ENCODE results near the gene TBC1D1.

The TBC1D1 gene

DNA sequence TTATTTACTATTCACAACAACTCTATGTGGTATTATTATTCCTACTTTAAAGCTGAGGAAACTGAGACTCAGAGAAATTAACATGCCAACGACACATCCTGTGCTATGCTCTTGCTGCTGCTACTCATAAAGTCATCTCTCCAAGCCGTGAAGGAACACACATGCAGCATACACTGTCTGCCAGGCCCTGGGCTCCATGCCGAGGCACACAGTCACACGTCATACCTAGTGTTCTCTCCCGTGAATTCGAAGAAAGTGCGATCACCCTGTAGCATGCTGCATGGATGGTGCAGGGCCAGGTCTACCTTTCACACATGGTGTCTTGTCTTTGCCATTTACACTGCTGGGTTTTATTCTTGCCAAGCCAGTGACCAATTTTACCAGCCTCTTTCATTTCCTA lies 34.1 kb downstream of the TBC1D1 start:
- ATAC-seq: no peak
- TF ChIP-seq RARB (CRISPR knock-in tag; IDR thresholded peaks at IDR 0.05): no peak
- no peak for TF ChIP-seq SNAI2 (CRISPR knock-in tag; IDR thresholded peaks at IDR 0.05)
- TF ChIP-seq OSR1 (CRISPR knock-in tag; IDR thresholded peaks at IDR 0.05): no peak
- TF ChIP-seq TCF4 (CRISPR knock-in tag; IDR thresholded peaks at IDR 0.05; ENCODE audit: borderline replicate concordance): no peak
- TF ChIP-seq ESRRG (CRISPR knock-in tag; IDR thresholded peaks at IDR 0.05): no peak
- TF ChIP-seq POU6F1 (CRISPR knock-in tag; IDR thresholded peaks at IDR 0.05; ENCODE audit: borderline replicate concordance, low read depth): no peak
- no peak for TF ChIP-seq ZNF70 (CRISPR knock-in tag; IDR thresholded peaks at IDR 0.05)
- TF ChIP-seq TOX (CRISPR knock-in tag; IDR thresholded peaks at IDR 0.05; ENCODE audit: borderline replicate concordance): no peak
- TF ChIP-seq ZC3H10 (CRISPR knock-in tag; IDR thresholded peaks at IDR 0.05): no peak
- TF ChIP-seq PPARA (CRISPR knock-in tag; IDR thresholded peaks at IDR 0.05; ENCODE audit: borderline replicate concordance): no peak
- TF ChIP-seq GLIS3 (CRISPR knock-in tag; IDR thresholded peaks at IDR 0.05): no peak

GRCh38 chr4:37927434-37927833 lies 36.5 kb downstream of the TBC1D1 start:
- no peak for TF ChIP-seq ARNTL (CRISPR knock-in tag; IDR thresholded peaks at IDR 0.05; ENCODE audit: borderline replicate concordance, low read depth)
- TF ChIP-seq TOX (CRISPR knock-in tag; IDR thresholded peaks at IDR 0.05; ENCODE audit: borderline replicate concordance): no peak
- TF ChIP-seq, protein P1, sequence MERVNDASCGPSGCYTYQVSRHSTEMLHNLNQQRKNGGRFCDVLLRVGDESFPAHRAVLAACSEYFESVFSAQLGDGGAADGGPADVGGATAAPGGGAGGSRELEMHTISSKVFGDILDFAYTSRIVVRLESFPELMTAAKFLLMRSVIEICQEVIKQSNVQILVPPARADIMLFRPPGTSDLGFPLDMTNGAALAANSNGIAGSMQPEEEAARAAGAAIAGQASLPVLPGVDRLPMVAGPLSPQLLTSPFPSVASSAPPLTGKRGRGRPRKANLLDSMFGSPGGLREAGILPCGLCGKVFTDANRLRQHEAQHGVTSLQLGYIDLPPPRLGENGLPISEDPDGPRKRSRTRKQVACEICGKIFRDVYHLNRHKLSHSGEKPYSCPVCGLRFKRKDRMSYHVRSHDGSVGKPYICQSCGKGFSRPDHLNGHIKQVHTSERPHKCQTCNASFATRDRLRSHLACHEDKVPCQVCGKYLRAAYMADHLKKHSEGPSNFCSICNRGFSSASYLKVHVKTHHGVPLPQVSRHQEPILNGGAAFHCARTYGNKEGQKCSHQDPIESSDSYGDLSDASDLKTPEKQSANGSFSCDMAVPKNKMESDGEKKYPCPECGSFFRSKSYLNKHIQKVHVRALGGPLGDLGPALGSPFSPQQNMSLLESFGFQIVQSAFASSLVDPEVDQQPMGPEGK (CRISPR knock-in tag; IDR thresholded peaks at IDR 0.05; ENCODE audit: borderline replicate concordance): no peak
- TF ChIP-seq RARB (CRISPR knock-in tag; IDR thresholded peaks at IDR 0.05): no peak
- no peak for TF ChIP-seq ZNF8 (CRISPR knock-in tag; IDR thresholded peaks at IDR 0.05)
- no peak for ATAC-seq

DNA sequence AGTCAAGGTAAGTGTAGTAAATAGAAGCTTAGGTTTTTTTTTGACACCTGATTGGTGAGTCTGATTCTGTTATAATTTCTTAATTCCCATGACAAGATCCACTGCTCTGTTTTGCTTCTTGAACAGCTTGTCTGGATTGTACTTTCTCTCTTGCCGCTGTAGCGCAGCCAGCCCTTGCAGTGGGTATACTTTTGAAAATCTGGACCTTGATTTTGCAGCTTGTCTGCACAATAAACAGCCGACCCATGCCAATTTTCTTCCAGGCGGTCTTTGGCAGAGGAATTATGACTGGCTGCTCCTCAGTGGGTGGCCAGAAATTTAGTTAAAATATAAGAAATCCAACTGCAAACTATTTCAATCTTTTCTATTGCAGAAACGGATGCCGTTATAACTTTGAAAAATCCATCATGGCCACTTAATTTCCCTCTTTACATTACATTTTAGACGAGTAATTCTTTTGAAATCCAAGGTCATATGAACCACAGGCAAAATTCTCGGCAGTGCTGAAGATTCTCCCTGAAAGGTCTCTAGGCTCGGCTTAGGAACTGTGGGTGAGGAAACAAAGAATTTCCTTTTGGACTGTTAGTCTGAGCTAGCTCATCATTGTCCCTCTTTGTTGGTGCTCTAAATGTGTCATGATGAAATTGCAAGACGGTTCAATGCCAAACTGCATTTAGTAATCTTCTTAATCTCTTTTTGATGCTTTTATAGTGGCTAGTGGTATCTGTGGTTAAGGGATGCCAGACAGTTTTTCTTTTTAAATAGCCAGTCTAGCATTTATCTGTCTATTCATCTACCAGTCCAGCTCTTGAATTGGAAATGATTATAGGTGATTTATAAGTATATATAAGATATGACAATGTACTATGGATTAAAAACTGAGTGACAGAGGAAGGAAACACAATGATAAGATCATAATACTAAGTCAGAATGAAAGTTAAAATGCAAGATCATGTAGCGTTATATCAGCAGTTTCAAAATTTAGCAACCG lies 37.8 kb downstream of the TBC1D1 start:
- no peak for TF ChIP-seq PPARA (CRISPR knock-in tag; IDR thresholded peaks at IDR 0.05; ENCODE audit: borderline replicate concordance)
- TF ChIP-seq ZNF8 (CRISPR knock-in tag; IDR thresholded peaks at IDR 0.05): no peak
- peak; percentile 95 for TF ChIP-seq ISL1 (CRISPR knock-in tag; IDR thresholded peaks at IDR 0.05)
- TF ChIP-seq, protein P2, sequence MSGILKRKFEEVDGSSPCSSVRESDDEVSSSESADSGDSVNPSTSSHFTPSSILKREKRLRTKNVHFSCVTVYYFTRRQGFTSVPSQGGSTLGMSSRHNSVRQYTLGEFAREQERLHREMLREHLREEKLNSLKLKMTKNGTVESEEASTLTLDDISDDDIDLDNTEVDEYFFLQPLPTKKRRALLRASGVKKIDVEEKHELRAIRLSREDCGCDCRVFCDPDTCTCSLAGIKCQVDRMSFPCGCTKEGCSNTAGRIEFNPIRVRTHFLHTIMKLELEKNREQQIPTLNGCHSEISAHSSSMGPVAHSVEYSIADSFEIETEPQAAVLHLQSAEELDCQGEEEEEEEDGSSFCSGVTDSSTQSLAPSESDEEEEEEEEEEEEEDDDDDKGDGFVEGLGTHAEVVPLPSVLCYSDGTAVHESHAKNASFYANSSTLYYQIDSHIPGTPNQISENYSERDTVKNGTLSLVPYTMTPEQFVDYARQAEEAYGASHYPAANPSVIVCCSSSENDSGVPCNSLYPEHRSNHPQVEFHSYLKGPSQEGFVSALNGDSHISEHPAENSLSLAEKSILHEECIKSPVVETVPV (CRISPR knock-in tag; IDR thresholded peaks at IDR 0.05): no peak
- peak; percentile 40; the same call in 1 of the 2 replicates for TF ChIP-seq TCF4 (CRISPR knock-in tag; IDR thresholded peaks at IDR 0.05; ENCODE audit: borderline replicate concordance)
- peak; percentile 56 for ATAC-seq

GRCh38 chr4:37934096-37934495 lies 43.2 kb downstream of the TBC1D1 start:
- TF ChIP-seq, protein P2 (CRISPR knock-in tag; IDR thresholded peaks at IDR 0.05): no peak
- TF ChIP-seq SNAI2 (CRISPR knock-in tag; IDR thresholded peaks at IDR 0.05): no peak
- TF ChIP-seq ZFP3 (CRISPR knock-in tag; IDR thresholded peaks at IDR 0.05): no peak
- TF ChIP-seq ISL1 (CRISPR knock-in tag; IDR thresholded peaks at IDR 0.05): no peak
- TF ChIP-seq ZNF70 (CRISPR knock-in tag; IDR thresholded peaks at IDR 0.05): no peak
- ATAC-seq: no peak

GRCh38 chr4:37934609-37935008 lies 43.7 kb downstream of the TBC1D1 start:
- ATAC-seq: no peak
- TF ChIP-seq POU6F1 (CRISPR knock-in tag; IDR thresholded peaks at IDR 0.05; ENCODE audit: borderline replicate concordance, low read depth) (no peak), ZNF565 (CRISPR knock-in tag; conservative IDR thresholded peaks at IDR 0.05; ENCODE audit: low read depth) (no peak), ZC3H10 (CRISPR knock-in tag; IDR thresholded peaks at IDR 0.05) (no peak), OSR1 (CRISPR knock-in tag; IDR thresholded peaks at IDR 0.05) (no peak), TOX (CRISPR knock-in tag; IDR thresholded peaks at IDR 0.05; ENCODE audit: borderline replicate concordance) (no peak)
- TF ChIP-seq, protein P1 (CRISPR knock-in tag; IDR thresholded peaks at IDR 0.05; ENCODE audit: borderline replicate concordance): no peak
